Stimulated activated CD4-positive, alpha-beta T cell treated with anti-CD3 and anti-CD28 coated beads, Interleukin-2, amount 100 ng/mL, for 4 hours (primary cell): ENCODE results near the gene TADA2A.
A peak's percentile ranks its signal among the peaks of the same experiment; 100 is the strongest.

Experiments used
- DNase-seq: peaks from one replicate; pipeline ENCODE4 v3.0.0-alpha.2; 2020; ENCODE audit warnings: low read depth

The TADA2A gene

GRCh38 chr17:37406635-37407461 lies at the start of gene TADA2A, which contains the start of gene ACACA:
TSS of gene TADA2A (plus strand) at chr17:37406886. CDS start at chr17:37411366, 4,480 bp downstream.
TSS of gene ACACA (minus strand) at chr17:37406836. CDS start at chr17:37406299, 537 bp downstream.
- DNase-seq, result peak; percentile 63

GRCh38 chr17:37358098-37358829 lies 48.4 kb upstream of the TADA2A start:
- peak; percentile 9 for DNase-seq

- peak; percentile 78 for DNase-seq
These were observed 47.6 kb upstream of the TADA2A start for GRCh38 chr17:37358830-37359681.

- no peak for DNase-seq
These were observed 47.0 kb upstream of the TADA2A start for GRCh38 chr17:37359682-37360188.

GRCh38 chr17:37360632-37361031 lies 46.1 kb upstream of the TADA2A start:
- no peak for DNase-seq

GRCh38 chr17:37361543-37361942 lies 45.1 kb upstream of the TADA2A start:
- no peak for DNase-seq

GRCh38 chr17:37365589-37365988 lies 41.1 kb upstream of the TADA2A start:
- no peak for DNase-seq

GRCh38 chr17:37368577-37368976 lies 38.1 kb upstream of the TADA2A start:
- no peak for DNase-seq

GRCh38 chr17:37373530-37374159 lies 33.0 kb upstream of the TADA2A start:
- DNase-seq, result peak; percentile 52

- no peak for DNase-seq
These were observed 31.0 kb upstream of the TADA2A start, which contains the start of gene C17orf78 for GRCh38 chr17:37375706-37376105. TSS of gene C17orf78 (plus strand) at chr17:37375985. CDS start at chr17:37376093, 108 bp downstream.

- no peak for DNase-seq
These were observed 24.6 kb upstream of the TADA2A start for GRCh38 chr17:37382056-37382455.

GRCh38 chr17:37384560-37385149 lies 22.0 kb upstream of the TADA2A start:
- DNase-seq, result no peak

GRCh38 chr17:37385474-37385990 lies 21.2 kb upstream of the TADA2A start:
- no peak for DNase-seq

GRCh38 chr17:37386462-37386861 lies 20.2 kb upstream of the TADA2A start:
- no peak for DNase-seq

- no peak for DNase-seq
These were observed 18.4 kb upstream of the TADA2A start for GRCh38 chr17:37388266-37388665.

GRCh38 chr17:37389160-37389559 lies 17.5 kb upstream of the TADA2A start:
- no peak for DNase-seq

- DNase-seq, result no peak
These were observed 15.5 kb upstream of the TADA2A start for GRCh38 chr17:37391146-37391545.

GRCh38 chr17:37392024-37392590 lies 14.6 kb upstream of the TADA2A start:
- DNase-seq, result no peak

- DNase-seq, result no peak
These were observed 13.3 kb upstream of the TADA2A start for GRCh38 chr17:37393352-37393751.

GRCh38 chr17:37399265-37399803 lies 7.4 kb upstream of the TADA2A start:
- DNase-seq, result no peak
